SK-N-SH (cell line): Measurements from ENCODE around the gene BMP4. TPM values are rescaled to one million over a fixed set of nuclear protein-coding genes. Genes with fewer than 3 reads are reported as not detected.
"Not testable (repeated sequence)": the region's sequence is repeated elsewhere in the genome, so short reads cannot be mapped to it uniquely, and the experiment has no call there.

Source experiments
- CTCF ChIA-PET: fragments of 300-600, 350-600 bp; formaldehyde crosslinking; extraction: SDS; loops from one replicate; lab custom pipeline; 2021; lab: Yijun Ruan, JAX
- POLR2A ChIA-PET: fragments of 350-600 bp; sonication (Branson Sonifier 250); formaldehyde crosslinking; extraction: SDS; loops from one replicate; lab custom pipeline; 2020; ENCODE audit warnings: antibody characterized with exemption, inconsistent platforms; lab: Yijun Ruan, JAX
- DNase-seq: peaks from one replicate; pipeline ENCODE4 v3.0.0; 2012
- H2AFZ ChIP-seq: fragments of 200-600 bp; sonication (generic); 2 replicates; pipeline ENCODE4 v1.8.1; 2016; ENCODE audit warnings: antibody characterized with exemption, mild to moderate bottlenecking, low read depth
- H3F3A ChIP-seq: fragments of 200-600 bp; sonication (generic); replicated peaks from 2 replicates; pipeline ENCODE3; 2016; ENCODE audit warnings: antibody characterized with exemption, mild to moderate bottlenecking; ENCODE audit not compliant: insufficient read depth
- H3K27ac ChIP-seq, 2 experiments: fragments of 200-500 bp in 1 of 2; fragments of 200-600 bp in 1 of 2; sonication (Bioruptor generic) in 1 of 2; sonication (generic), shearing (Covaris generic) in 1 of 2; 2 replicates each; pipeline versions ENCODE4 v1.5.1 to v1.6.1; 2014 to 2016; ENCODE audit warnings: low read depth in 2 of 2, inconsistent platforms in 1 of 2, low read length in 1 of 2, mild to moderate bottlenecking in 1 of 2, mixed read lengths in 1 of 2
- H3K27me3 ChIP-seq: fragments of 200-600 bp; sonication (generic), shearing (Covaris generic); 2 replicates; pipeline ENCODE4 v1.6.1; 2016; ENCODE audit warnings: mixed run types; ENCODE audit not compliant: insufficient read depth
- H3K36me3 ChIP-seq, 2 experiments: fragments of 200-500 bp in 1 of 2; fragments of 200-600 bp in 1 of 2; sonication (Bioruptor generic) in 1 of 2; sonication (generic) in 1 of 2; replicated peaks in 1 of 2; 2 replicates each; pipeline versions ENCODE3 to v1.5.1; 2014 to 2016; ENCODE audit warnings: low read length in 1 of 2, mild to moderate bottlenecking in 1 of 2; ENCODE audit not compliant: insufficient read depth in 2 of 2, control insufficient read depth in 1 of 2
- H3K4me1 ChIP-seq, 2 experiments: fragments of 200-500 bp in 1 of 2; fragments of 200-600 bp in 1 of 2; sonication (Bioruptor generic) in 1 of 2; sonication (generic), shearing (Covaris generic) in 1 of 2; 2 replicates each; pipeline versions ENCODE4 v1.5.1 to v1.6.1; 2014 to 2016; ENCODE audit warnings: low read depth in 1 of 2, low read length in 1 of 2, mixed run types in 1 of 2; ENCODE audit not compliant: insufficient read depth in 2 of 2, control insufficient read depth in 1 of 2
- H3K4me2 ChIP-seq: fragments of 200-600 bp; sonication (generic), shearing (Covaris generic); 2 replicates; pipeline ENCODE4 v1.6.1; 2017; ENCODE audit warnings: mixed run types
- H3K4me3 ChIP-seq, 2 experiments: fragments of 200-500 bp in 1 of 2; fragments of 200-600 bp in 1 of 2; sonication (Bioruptor generic) in 1 of 2; sonication (generic), shearing (Covaris generic) in 1 of 2; 2 replicates each; pipeline versions ENCODE4 v1.5.1 to v1.8.1; 2014 to 2016; ENCODE audit warnings: low read depth in 2 of 2, inconsistent platforms in 1 of 2, low read length in 1 of 2, mild to moderate bottlenecking in 1 of 2, mixed read lengths in 1 of 2, moderate library complexity in 1 of 2
- H3K79me2 ChIP-seq: fragments of 200-600 bp; sonication (generic); 2 replicates; pipeline ENCODE4 v1.8.1; 2017; ENCODE audit warnings: mild to moderate bottlenecking; ENCODE audit not compliant: insufficient read depth
- H3K9ac ChIP-seq: fragments of 200-600 bp; sonication (generic); 2 replicates; pipeline ENCODE4 v1.6.1; 2017; ENCODE audit warnings: mixed run types
- H3K9me2 ChIP-seq: fragments of 200-600 bp; sonication (generic); 2 replicates; pipeline ENCODE4 v1.6.1; 2017; ENCODE audit warnings: mixed run types
- H3K9me3 ChIP-seq: fragments of 200-600 bp; sonication (generic); 2 replicates; pipeline ENCODE4 v1.6.1; 2017; ENCODE audit warnings: mixed run types, mild to moderate bottlenecking, moderate library complexity
- H4K20me1 ChIP-seq: fragments of 200-600 bp; sonication (generic); 2 replicates; pipeline ENCODE4 v1.6.1; 2017; ENCODE audit warnings: mild to moderate bottlenecking, mixed run types; ENCODE audit not compliant: insufficient read depth
- ELF1 ChIP-seq: IDR thresholded peaks from 2 replicates; pipeline ENCODE4 v1.4.0; 2012
- EP300 ChIP-seq, 2 experiments: IDR thresholded peaks; 2 replicates each; pipeline versions ENCODE4 v1.4.0 to v1.6.1; 2012; ENCODE audit warnings: borderline replicate concordance in 1 of 2, low read depth in 1 of 2, low read length in 1 of 2
- FOSL2 ChIP-seq: IDR thresholded peaks from 2 replicates; pipeline ENCODE4 v1.4.0; 2012; ENCODE audit warnings: low read depth, mild to moderate bottlenecking, moderate library complexity, borderline replicate concordance
- FOXJ3 ChIP-seq: sonication (generic); formaldehyde crosslinking; IDR thresholded peaks from 2 replicates; pipeline ENCODE4 v1.5.1; 2020; ENCODE audit warnings: mild to moderate bottlenecking, missing genetic modification reagents
- GABPA ChIP-seq: IDR thresholded peaks from 2 replicates; pipeline ENCODE4 v1.4.0; 2012; ENCODE audit warnings: low read depth, mild to moderate bottlenecking
- MXI1 ChIP-seq: IDR thresholded peaks from 2 replicates; pipeline ENCODE4 v1.6.1; 2012; ENCODE audit warnings: mild to moderate bottlenecking, low read depth, low read length, improper control_type of control experiment
- POLR2AphosphoS5 ChIP-seq: IDR thresholded peaks from 2 replicates; pipeline ENCODE4 v1.6.1; 2012; ENCODE audit warnings: low read depth, low read length
- RAD21 ChIP-seq: IDR thresholded peaks from 2 replicates; pipeline ENCODE4 v1.6.1; 2012; ENCODE audit warnings: mild to moderate bottlenecking, low read length
- RCOR1 ChIP-seq: fragments of 150-350 bp; IDR thresholded peaks from 2 replicates; pipeline ENCODE4 v1.6.1; 2017; ENCODE audit warnings: antibody characterized with exemption, low read length
- WGBS: methylation state at CpG from one replicate; pipeline ENCODE4 v1.1.6; 2017; ENCODE audit warnings: low lambda C conversion rate; 5-methylcytosine and 5-hydroxymethylcytosine counted together
- polyA plus RNA-seq, 3 experiments: library from polyadenylated mRNA; depleted of rRNA; stranded (reverse); fragments of >200 nt; gene quantifications; 2 replicates each; pipeline ENCODE4 v1.2.3, GENCODE V29; 2012
- TF ChIP-seq, protein P1 (sequence below): IDR thresholded peaks from 2 replicates; pipeline ENCODE4 v1.4.0; 2012; ENCODE audit warnings: low read depth
- TF ChIP-seq, protein P2 (sequence below): IDR thresholded peaks from 2 replicates; pipeline ENCODE4; 2012
- TF ChIP-seq, protein P3 (sequence below): IDR thresholded peaks from 2 replicates; pipeline ENCODE4 v1.6.1; 2012; ENCODE audit warnings: mild to moderate bottlenecking, low read depth, low read length, moderate library complexity

BMP4 gene
- polyA plus RNA-seq, 1 of the 3 experiments (the other 2 are of a cell fraction): not detected

DNA sequence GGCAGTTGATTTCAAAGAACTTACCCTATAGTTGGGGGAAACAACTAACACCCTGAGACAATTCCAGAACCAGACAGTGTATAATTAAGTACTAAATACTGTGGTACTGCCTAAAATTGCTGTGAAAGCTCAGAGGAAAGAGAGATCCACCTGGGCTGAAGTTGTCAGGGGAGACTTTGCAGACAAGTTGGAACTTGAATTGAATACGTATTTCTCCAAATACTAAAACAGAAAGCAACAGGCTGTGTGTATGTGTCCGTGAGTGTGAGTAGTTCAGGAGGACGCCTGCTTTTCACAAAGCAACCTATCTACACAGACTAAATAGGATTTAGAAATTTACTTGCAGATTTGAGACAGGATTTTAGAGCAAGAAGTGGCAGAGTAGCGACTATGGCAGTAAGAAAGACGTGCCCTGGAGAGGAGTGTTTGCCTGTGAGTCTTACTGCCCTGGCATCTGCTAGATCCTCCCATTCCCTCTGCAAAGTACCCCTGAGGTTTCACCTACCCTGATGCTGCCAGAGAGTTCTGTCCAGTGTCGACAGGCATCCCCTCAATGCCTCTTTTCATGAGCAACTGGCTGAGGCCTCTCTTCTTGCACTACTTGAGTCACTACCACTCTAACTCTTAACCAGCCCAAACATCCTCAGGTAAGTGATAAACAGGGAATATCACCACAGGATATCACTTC lies 37.4 kb upstream of the BMP4 start:
- Histone ChIP-seq H3K9me2 (no peaks in the 10 kb centered on the region), H3K27me3 (peaks cover 8% of the 10 kb centered on the region; the same call in 1 of the 2 replicates), H2AFZ (no peak overlapping the region), H3K79me2 (no peaks in the 10 kb centered on the region), H3K4me1 (no peaks in the 10 kb centered on the region), H3K9me3 (no peaks in the 10 kb centered on the region), H4K20me1 (no peaks in the 10 kb centered on the region), H3K27ac (no peak overlapping the region)
- ChIA-PET POLR2A (no interaction called here), CTCF (no interaction called here)
- WGBS: 7% methylated on average over 6 of the region's 6 CpGs
- no peak for DNase-seq
- TF ChIP-seq RAD21: no peak
- TF ChIP-seq FOXJ3: no peak
- no peak for TF ChIP-seq EP300 (IDR thresholded peaks at IDR 0.05; ENCODE audit: borderline replicate concordance in 1 of 2, low read depth in 1 of 2, low read length in 1 of 2)
- TF ChIP-seq, protein P1, sequence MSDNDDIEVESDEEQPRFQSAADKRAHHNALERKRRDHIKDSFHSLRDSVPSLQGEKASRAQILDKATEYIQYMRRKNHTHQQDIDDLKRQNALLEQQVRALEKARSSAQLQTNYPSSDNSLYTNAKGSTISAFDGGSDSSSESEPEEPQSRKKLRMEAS: no peak
- no peak for TF ChIP-seq RCOR1
- no peak for TF ChIP-seq GABPA
- TF ChIP-seq, protein P2, sequence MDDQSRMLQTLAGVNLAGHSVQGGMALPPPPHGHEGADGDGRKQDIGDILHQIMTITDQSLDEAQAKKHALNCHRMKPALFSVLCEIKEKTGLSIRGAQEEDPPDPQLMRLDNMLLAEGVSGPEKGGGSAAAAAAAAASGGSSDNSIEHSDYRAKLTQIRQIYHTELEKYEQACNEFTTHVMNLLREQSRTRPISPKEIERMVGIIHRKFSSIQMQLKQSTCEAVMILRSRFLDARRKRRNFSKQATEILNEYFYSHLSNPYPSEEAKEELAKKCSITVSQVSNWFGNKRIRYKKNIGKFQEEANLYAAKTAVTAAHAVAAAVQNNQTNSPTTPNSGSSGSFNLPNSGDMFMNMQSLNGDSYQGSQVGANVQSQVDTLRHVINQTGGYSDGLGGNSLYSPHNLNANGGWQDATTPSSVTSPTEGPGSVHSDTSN: no peak
- TF ChIP-seq, protein P3, sequence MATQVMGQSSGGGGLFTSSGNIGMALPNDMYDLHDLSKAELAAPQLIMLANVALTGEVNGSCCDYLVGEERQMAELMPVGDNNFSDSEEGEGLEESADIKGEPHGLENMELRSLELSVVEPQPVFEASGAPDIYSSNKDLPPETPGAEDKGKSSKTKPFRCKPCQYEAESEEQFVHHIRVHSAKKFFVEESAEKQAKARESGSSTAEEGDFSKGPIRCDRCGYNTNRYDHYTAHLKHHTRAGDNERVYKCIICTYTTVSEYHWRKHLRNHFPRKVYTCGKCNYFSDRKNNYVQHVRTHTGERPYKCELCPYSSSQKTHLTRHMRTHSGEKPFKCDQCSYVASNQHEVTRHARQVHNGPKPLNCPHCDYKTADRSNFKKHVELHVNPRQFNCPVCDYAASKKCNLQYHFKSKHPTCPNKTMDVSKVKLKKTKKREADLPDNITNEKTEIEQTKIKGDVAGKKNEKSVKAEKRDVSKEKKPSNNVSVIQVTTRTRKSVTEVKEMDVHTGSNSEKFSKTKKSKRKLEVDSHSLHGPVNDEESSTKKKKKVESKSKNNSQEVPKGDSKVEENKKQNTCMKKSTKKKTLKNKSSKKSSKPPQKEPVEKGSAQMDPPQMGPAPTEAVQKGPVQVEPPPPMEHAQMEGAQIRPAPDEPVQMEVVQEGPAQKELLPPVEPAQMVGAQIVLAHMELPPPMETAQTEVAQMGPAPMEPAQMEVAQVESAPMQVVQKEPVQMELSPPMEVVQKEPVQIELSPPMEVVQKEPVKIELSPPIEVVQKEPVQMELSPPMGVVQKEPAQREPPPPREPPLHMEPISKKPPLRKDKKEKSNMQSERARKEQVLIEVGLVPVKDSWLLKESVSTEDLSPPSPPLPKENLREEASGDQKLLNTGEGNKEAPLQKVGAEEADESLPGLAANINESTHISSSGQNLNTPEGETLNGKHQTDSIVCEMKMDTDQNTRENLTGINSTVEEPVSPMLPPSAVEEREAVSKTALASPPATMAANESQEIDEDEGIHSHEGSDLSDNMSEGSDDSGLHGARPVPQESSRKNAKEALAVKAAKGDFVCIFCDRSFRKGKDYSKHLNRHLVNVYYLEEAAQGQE: no peak
- TF ChIP-seq POLR2AphosphoS5: no peak
- TF ChIP-seq ELF1: no peak
- TF ChIP-seq, all 33 proteins: peak for 0
- H3K9ac ChIP-seq: no peak overlapping the region
- H3K4me3 ChIP-seq: no peak overlapping the region
- no peak overlapping the region for H3K4me2 ChIP-seq
- no peaks in the 10 kb centered on the region for H3F3A ChIP-seq
- no peaks in the 10 kb centered on the region for H3K36me3 ChIP-seq

DNA sequence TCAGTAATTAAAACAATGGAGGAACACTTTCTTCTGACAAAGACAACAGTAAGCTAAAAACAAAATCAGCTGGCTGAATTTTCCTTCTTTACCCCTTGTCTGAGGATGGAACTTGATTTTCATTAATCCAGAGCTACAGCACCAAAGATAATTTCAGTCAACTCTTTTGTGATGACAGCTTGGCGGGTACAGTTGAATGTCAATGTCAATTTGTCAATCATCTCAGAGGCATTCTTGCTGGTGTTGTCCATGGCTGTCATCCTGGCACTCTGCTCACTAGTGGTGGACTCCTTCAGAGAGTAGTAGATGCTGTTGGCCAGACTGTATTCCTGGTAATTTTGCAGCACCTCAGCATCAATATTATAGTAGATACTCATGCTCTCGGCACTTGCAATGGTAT lies 34.4 kb upstream of the BMP4 start:
- Histone ChIP-seq H3F3A (no peaks in the 10 kb centered on the region), H3K27me3 (peaks cover 8% of the 10 kb centered on the region; the same call in 1 of the 2 replicates)
- DNase-seq: no peak

DNA sequence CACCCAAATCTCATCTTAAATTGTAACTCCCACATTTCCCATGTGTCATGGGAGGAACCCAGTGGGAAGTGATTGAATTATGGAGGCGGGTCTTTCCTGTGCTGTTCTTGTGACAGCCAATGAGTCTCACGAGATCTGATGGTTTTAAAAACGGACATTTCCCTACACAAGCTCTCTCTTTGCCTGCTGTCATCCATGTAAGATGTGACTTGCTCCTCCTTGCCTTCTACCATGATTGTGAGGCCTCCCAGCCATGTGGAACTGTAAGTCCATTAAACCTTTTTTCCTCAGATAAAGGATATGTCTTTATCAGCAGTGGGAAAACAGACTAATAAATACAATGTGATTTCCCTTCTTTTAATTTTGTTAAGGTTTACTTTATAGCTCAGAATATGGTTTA lies 30.1 kb upstream of the BMP4 start:
- H3K79me2 ChIP-seq, H3K9ac ChIP-seq, H3K27me3 ChIP-seq, H3K27ac ChIP-seq, H3K4me2 ChIP-seq, H3K9me2 ChIP-seq, H3K9me3 ChIP-seq, CTCF ChIA-PET, H3K4me3 ChIP-seq, H3F3A ChIP-seq, H2AFZ ChIP-seq, H4K20me1 ChIP-seq, DNase-seq, H3K4me1 ChIP-seq, H3K36me3 ChIP-seq, POLR2A ChIA-PET: not testable (repeated sequence)
- 2% methylated on average over 3 of the region's 3 CpGs for WGBS

More for the DNA sequence above, 34.4 kb upstream of the BMP4 start:
- H2AFZ ChIP-seq: no peak overlapping the region
- H3K4me3 ChIP-seq: no peak overlapping the region
- H3K4me1 ChIP-seq: no peaks in the 10 kb centered on the region
- H3K27ac ChIP-seq: no peak overlapping the region
- no peaks in the 10 kb centered on the region for H4K20me1 ChIP-seq
- no peaks in the 10 kb centered on the region for H3K79me2 ChIP-seq
- CTCF ChIA-PET: no interaction called here
- no peak overlapping the region for H3K4me2 ChIP-seq
- H3K9me2 ChIP-seq: no peaks in the 10 kb centered on the region
- POLR2A ChIA-PET: no interaction called here
- TF ChIP-seq MXI1 (no peak), FOSL2 (no peak)
- TF ChIP-seq, protein P1: no peak
- H3K36me3 ChIP-seq: no peaks in the 10 kb centered on the region
- no peak overlapping the region for H3K9ac ChIP-seq
- no peaks in the 10 kb centered on the region for H3K9me3 ChIP-seq
- WGBS: 4% methylated on average over 2 of the region's 2 CpGs

DNA sequence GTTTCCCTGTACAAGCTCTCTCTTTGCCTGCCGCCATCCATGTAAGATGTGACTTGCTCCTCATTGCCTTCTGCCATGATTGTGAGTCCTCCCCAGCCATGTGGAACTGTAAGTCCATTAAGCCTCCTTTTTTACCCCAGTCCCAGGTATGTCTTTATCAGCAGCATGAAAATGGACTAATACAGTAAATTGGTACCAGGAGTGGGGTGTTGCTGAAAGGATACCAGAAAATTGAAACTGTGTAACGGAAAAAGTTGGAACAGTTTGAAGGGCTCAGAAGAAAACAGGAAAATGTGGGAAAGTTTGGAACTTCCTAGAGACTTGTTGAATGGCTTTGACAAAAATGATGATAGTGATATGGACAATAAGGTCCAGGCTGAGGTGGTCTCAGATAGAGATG lies 28.3 kb upstream of the BMP4 start:
- H3K9me2 ChIP-seq, H3K79me2 ChIP-seq, H3K4me2 ChIP-seq, POLR2A ChIA-PET, H4K20me1 ChIP-seq, H3K9ac ChIP-seq, H3K27ac ChIP-seq, H3K27me3 ChIP-seq, H3K4me3 ChIP-seq, H3K9me3 ChIP-seq, DNase-seq, H3F3A ChIP-seq, H3K4me1 ChIP-seq, H3K36me3 ChIP-seq, CTCF ChIA-PET, H2AFZ ChIP-seq: not testable (repeated sequence)
- WGBS: 75% methylated on average over 2 of the region's 2 CpGs
